Heart left ventricle (tissue), 13 donors: ENCODE measurements around the gene ACOX1.

Experiments used
- POLR2A ChIP-seq, 2 donors: fragments of 450-650 bp; IDR thresholded peaks; one replicate each; pipeline ENCODE4 v1.6.1; 2017; ENCODE audit warnings: antibody characterized with exemption in 2 of 2, mild to moderate bottlenecking in 2 of 2, moderate library complexity in 2 of 2
- TF ChIP-seq, protein P1 (sequence below), 12 donors: fragments of 200-600 bp; sonication (generic) in 4 of 12; IDR thresholded peaks; one replicate each; pipeline versions ENCODE4 v1.5.0 to v1.8.0; 2018 to 2022; ENCODE audit warnings: antibody characterized with exemption in 12 of 12, mild to moderate bottlenecking in 5 of 12
- donor health status: ischemic (EF 13 %, LVEDD 7.1; RV severe dilation, severe dysfunction).
- donor health status: DM: no; HTN: yes; CAD: no.
- donor health status: DM: no; HTN: no; CAD: no.
- donor health status: ischemic (EF 25% LVEDD 6.9; RV normal size, moderate dysfunction).
- donor health status: ischemic (EF 25% LVEDD 5.7; RV mildly dilated, moderate dysfunction).
- donor health status: ischemic (EF 35%, LVEDD 5.7; RV mildly dilated, moderate dysfunction).
- donor health status: nonischemic (EF 11% LVEDD 7.7; RV severe dilation, severe dysfunction).
- donor health status: DM: yes; HTN: yes; CAD: no.
- donor health status: PGD.
- donor health status: ischemic (EF 29% LVEDD 5.4; RV normal size, mild dysfunction).
- donor health status: nonischemic (EF 23%, LVEDD 6.1; RV moderate dilation, normal function).

- TF ChIP-seq, protein P1, sequence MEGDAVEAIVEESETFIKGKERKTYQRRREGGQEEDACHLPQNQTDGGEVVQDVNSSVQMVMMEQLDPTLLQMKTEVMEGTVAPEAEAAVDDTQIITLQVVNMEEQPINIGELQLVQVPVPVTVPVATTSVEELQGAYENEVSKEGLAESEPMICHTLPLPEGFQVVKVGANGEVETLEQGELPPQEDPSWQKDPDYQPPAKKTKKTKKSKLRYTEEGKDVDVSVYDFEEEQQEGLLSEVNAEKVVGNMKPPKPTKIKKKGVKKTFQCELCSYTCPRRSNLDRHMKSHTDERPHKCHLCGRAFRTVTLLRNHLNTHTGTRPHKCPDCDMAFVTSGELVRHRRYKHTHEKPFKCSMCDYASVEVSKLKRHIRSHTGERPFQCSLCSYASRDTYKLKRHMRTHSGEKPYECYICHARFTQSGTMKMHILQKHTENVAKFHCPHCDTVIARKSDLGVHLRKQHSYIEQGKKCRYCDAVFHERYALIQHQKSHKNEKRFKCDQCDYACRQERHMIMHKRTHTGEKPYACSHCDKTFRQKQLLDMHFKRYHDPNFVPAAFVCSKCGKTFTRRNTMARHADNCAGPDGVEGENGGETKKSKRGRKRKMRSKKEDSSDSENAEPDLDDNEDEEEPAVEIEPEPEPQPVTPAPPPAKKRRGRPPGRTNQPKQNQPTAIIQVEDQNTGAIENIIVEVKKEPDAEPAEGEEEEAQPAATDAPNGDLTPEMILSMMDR (IDR thresholded peaks at IDR 0.05): no peak
- TF ChIP-seq POLR2A (IDR thresholded peaks at IDR 0.05): no peak
Measured at GRCh38 chr17:75922963-75923874, 55.7 kb downstream of the ACOX1 start.
